Keratinocyte (primary cell): ENCODE data around the gene ADAMTS2. TPM values are rescaled to one million over a fixed set of nuclear protein-coding genes. Genes with fewer than 3 reads are reported as not detected.

ENCODE experiments used
- DNase-seq: peaks from one replicate; pipeline ENCODE4 v3.0.0-alpha.2; 2011; ENCODE audit warnings: low read depth, missing footprints, low spot score
- FAIRE-seq: peaks from 2 replicates; lab custom pipeline; 2011; peaks lifted over from hg19 to GRCh38; lab: Jason Lieb, UNC
- H2AFZ ChIP-seq: 2 replicates; pipeline ENCODE4 v1.6.0; 2012; ENCODE audit warnings: low read length, control low read depth, inconsistent platforms; ENCODE audit not compliant: control insufficient read depth
- H3K27ac ChIP-seq: 2 replicates; pipeline ENCODE4 v1.5.1; 2011; ENCODE audit warnings: low read length; ENCODE audit not compliant: control insufficient read depth, insufficient read depth
- H3K27me3 ChIP-seq: 3 replicates; pipeline ENCODE4 v1.6.0; 2011; ENCODE audit warnings: low read length; ENCODE audit not compliant: control insufficient read depth, insufficient read depth; ENCODE audit errors: extremely low read depth
- H3K36me3 ChIP-seq, 2 experiments: 2 replicates in 1 of 2; 3 replicates in 1 of 2; pipeline ENCODE4 v1.5.1; 2011; ENCODE audit warnings: low read length in 2 of 2, mild to moderate bottlenecking in 1 of 2; ENCODE audit not compliant: control insufficient read depth in 2 of 2, insufficient read depth in 2 of 2; ENCODE audit errors: extremely low read depth in 1 of 2
- H3K4me1 ChIP-seq: 3 replicates; pipeline ENCODE4 v1.5.1; 2011; ENCODE audit warnings: low read length; ENCODE audit not compliant: control insufficient read depth, insufficient read depth; ENCODE audit errors: extremely low read depth
- H3K4me2 ChIP-seq: 3 replicates; pipeline ENCODE4 v1.6.0; 2011; ENCODE audit warnings: low read depth, low read length; ENCODE audit not compliant: control insufficient read depth, insufficient read depth; ENCODE audit errors: extremely low read depth
- H3K4me3 ChIP-seq, 3 experiments: fragments of 200-600 bp in 1 of 3; sonication (generic) in 1 of 3; 2 replicates in 2 of 3; 3 replicates in 1 of 3; pipeline ENCODE4 v1.5.1; 2011 to 2016; ENCODE audit warnings: low read length in 3 of 3, mild to moderate bottlenecking in 3 of 3, control low read depth in 2 of 3, inconsistent platforms in 1 of 3, low read depth in 1 of 3, mixed read lengths in 1 of 3, mixed run types in 1 of 3, moderate library complexity in 1 of 3; ENCODE audit not compliant: control insufficient read depth in 2 of 3, insufficient read depth in 2 of 3; ENCODE audit errors: extremely low read depth in 1 of 3
- H3K79me2 ChIP-seq: 2 replicates; pipeline ENCODE4 v1.6.0; 2012; ENCODE audit warnings: low read length; ENCODE audit not compliant: control insufficient read depth, insufficient read depth
- H3K9ac ChIP-seq: 3 replicates; pipeline ENCODE4 v1.6.0; 2011; ENCODE audit warnings: low read length; ENCODE audit not compliant: control insufficient read depth, insufficient read depth; ENCODE audit errors: extremely low read depth
- H3K9me1 ChIP-seq: 3 replicates; pipeline ENCODE4 v1.6.0; 2011; ENCODE audit warnings: low read length; ENCODE audit not compliant: control insufficient read depth, insufficient read depth; ENCODE audit errors: extremely low read depth
- H3K9me3 ChIP-seq: 2 replicates; pipeline ENCODE4 v1.5.1; 2012; ENCODE audit warnings: low read depth, low read length; ENCODE audit not compliant: control insufficient read depth
- H4K20me1 ChIP-seq: 3 replicates; pipeline ENCODE4 v1.6.0; 2011; ENCODE audit warnings: low read length; ENCODE audit not compliant: control insufficient read depth, insufficient read depth; ENCODE audit errors: extremely low read depth
- EZH2 ChIP-seq: IDR thresholded peaks from one replicate; pipeline ENCODE4 v1.6.1; 2012; ENCODE audit warnings: inconsistent platforms, mild to moderate bottlenecking, low read length, moderate library complexity
- dilution Hi-C: fragments of 300-500 bp; cut with MboI; formaldehyde crosslinking; loops from one replicate; pipeline ENCODE4 v1.7.0; 2020; ENCODE audit warnings: low sequenced_read_pairs; ENCODE audit not compliant: extremely low pct_ligation_motif_present
- polyA plus RNA-seq, 5 experiments: library from polyadenylated mRNA; depleted of rRNA in 3 of 5; stranded (reverse) in 3 of 5; stranded (forward) in 1 of 5; unstranded in 1 of 5; fragments of >200 nt; gene quantifications; 1 replicate in 1 of 5; 2 replicates in 3 of 5; 3 replicates in 1 of 5; pipeline versions ENCODE4 v1.2.1 to v1.2.3, GENCODE V29; 2011 to 2012; ENCODE audit warnings: missing spikeins in 2 of 5, low read depth in 1 of 5, low replicate concordance in 1 of 5
- TF ChIP-seq, protein P1 (sequence below), 3 experiments: IDR thresholded peaks in 1 of 3; conservative IDR thresholded peaks in 1 of 3; optimal IDR thresholded peaks in 1 of 3; 2 replicates in 2 of 3; 3 replicates in 1 of 3; pipeline versions ENCODE3 to v1.5.1; 2011; ENCODE audit warnings: low read length in 3 of 3, mild to moderate bottlenecking in 3 of 3, moderate library complexity in 2 of 3, control low read depth in 1 of 3, inconsistent platforms in 1 of 3; ENCODE audit not compliant: insufficient read depth in 2 of 3; ENCODE audit errors: extremely low read depth in 1 of 3

Gene ADAMTS2
- polyA plus RNA-seq, 1 donor (not counting 4 experiments of a cell fraction or from before 2014, with no cell fraction given), result not detected

DNA sequence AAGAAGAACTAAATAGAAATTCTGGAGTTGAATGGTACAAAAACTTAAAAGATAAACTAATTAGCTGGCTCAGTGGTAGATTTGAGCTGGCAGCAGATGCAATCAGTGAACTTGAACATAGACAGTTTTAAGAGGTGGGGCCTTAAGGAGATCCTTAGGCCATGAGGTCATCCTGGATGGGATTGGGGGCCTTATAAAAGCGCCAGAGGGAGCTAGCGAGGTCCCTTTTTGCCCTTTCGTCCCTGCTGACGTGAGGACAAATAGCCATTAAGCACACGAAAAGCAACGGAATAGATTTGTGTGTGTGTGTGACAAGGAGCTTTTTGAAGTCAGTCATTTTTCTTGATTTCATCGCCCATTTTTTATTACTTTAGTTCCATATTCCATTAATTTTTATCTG lies 201.8 kb downstream of the ADAMTS2 start:
- Histone ChIP-seq H3K9me3 (peaks cover 6% of the 10 kb centered on the region), H4K20me1 (no peaks in the 10 kb centered on the region), H3K27me3 (no peaks in the 10 kb centered on the region), H3K4me2 (no peak overlapping the region), H3K36me3 (no peaks in the 10 kb centered on the region), H3K4me3 (no peak overlapping the region), H2AFZ (no peak overlapping the region), H3K9ac (no peak overlapping the region), H3K4me1 (no peaks in the 10 kb centered on the region), H3K9me1 (no peaks in the 10 kb centered on the region), H3K79me2 (no peaks in the 10 kb centered on the region), H3K27ac (no peak overlapping the region)
- dilution Hi-C loops, result no loop called here
- no peak for TF ChIP-seq EZH2
- TF ChIP-seq, protein P1, sequence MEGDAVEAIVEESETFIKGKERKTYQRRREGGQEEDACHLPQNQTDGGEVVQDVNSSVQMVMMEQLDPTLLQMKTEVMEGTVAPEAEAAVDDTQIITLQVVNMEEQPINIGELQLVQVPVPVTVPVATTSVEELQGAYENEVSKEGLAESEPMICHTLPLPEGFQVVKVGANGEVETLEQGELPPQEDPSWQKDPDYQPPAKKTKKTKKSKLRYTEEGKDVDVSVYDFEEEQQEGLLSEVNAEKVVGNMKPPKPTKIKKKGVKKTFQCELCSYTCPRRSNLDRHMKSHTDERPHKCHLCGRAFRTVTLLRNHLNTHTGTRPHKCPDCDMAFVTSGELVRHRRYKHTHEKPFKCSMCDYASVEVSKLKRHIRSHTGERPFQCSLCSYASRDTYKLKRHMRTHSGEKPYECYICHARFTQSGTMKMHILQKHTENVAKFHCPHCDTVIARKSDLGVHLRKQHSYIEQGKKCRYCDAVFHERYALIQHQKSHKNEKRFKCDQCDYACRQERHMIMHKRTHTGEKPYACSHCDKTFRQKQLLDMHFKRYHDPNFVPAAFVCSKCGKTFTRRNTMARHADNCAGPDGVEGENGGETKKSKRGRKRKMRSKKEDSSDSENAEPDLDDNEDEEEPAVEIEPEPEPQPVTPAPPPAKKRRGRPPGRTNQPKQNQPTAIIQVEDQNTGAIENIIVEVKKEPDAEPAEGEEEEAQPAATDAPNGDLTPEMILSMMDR (optimal IDR thresholded peaks at IDR 0.05 in 1 of 3, IDR thresholded peaks at IDR 0.05 in 1 of 3, conservative IDR thresholded peaks at IDR 0.05 in 1 of 3; ENCODE audit: extremely low read depth in 1 of 3, insufficient read depth in 2 of 3, low read length in 3 of 3), result no peak
- DNase-seq (no peak), FAIRE-seq (no peak)

- dilution Hi-C loops, result no loop called here
These were observed 202.6 kb downstream of the ADAMTS2 start for GRCh38 chr5:179142434-179143198.

More at GRCh38 chr5:179142434-179143198, 202.6 kb downstream of the ADAMTS2 start:
- H4K20me1 ChIP-seq, result no peaks in the 10 kb centered on the region
- FAIRE-seq, result no peak
- H3K4me3 ChIP-seq, result no peak overlapping the region
- H3K9ac ChIP-seq, result no peak overlapping the region
- TF ChIP-seq, protein P1 (optimal IDR thresholded peaks at IDR 0.05 in 1 of 3, IDR thresholded peaks at IDR 0.05 in 1 of 3, conservative IDR thresholded peaks at IDR 0.05 in 1 of 3; ENCODE audit: extremely low read depth in 1 of 3, insufficient read depth in 2 of 3, low read length in 3 of 3), result no peak
- no peak for TF ChIP-seq EZH2
- no peaks in the 10 kb centered on the region for H3K9me1 ChIP-seq
- DNase-seq, result no peak
- no peaks in the 10 kb centered on the region for H3K4me1 ChIP-seq
- H2AFZ ChIP-seq, result no peak overlapping the region
- H3K27ac ChIP-seq, result no peak overlapping the region
- no peaks in the 10 kb centered on the region for H3K9me3 ChIP-seq
- no peaks in the 10 kb centered on the region for H3K27me3 ChIP-seq
- no peak overlapping the region for H3K4me2 ChIP-seq
- H3K79me2 ChIP-seq, result no peaks in the 10 kb centered on the region
- no peaks in the 10 kb centered on the region for H3K36me3 ChIP-seq
